Measurements from ENCODE around the gene FLYWCH2. TPM values are rescaled to one million over a fixed set of nuclear protein-coding genes. Genes with fewer than 3 reads are reported as not detected.

Gene FLYWCH2
- total and polyA plus RNA-seq, 12 donors: 18.1 to 65.7 (median 22.3) TPM

GRCh38 chr16:2904922-2905240 is 21.9 kb downstream of the FLYWCH2 start:
- DNase-seq: peak in 1 of 2 donors; percentile 45
- no peak for ATAC-seq
- H3K27ac ChIP-seq: peak overlapping the region; percentile 93 to 99 (median 97)
- H3K36me3 ChIP-seq: peaks cover 0 to 8% (median 0%) of the 10 kb centered on the region in 9 donors
- no peaks in the 10 kb centered on the region for H3K9me3 ChIP-seq
- peaks cover 3 to 22% (median 15%) of the 10 kb centered on the region in 9 donors for H3K4me1 ChIP-seq
- no peak for TF ChIP-seq CTCF (IDR thresholded peaks at IDR 0.05)
- WGBS, 2 donors: 0% methylated on average over 32 of the region's 32 CpGs
- H3K4me3 ChIP-seq: peak overlapping the region; percentile 81 to 98 (median 90)
- H3K27me3 ChIP-seq: no peaks in the 10 kb centered on the region
- intact Hi-C loops (cut with DNase I): loop anchor here in 5 of 10 donors (1.0 to 2.0 kb wide), 6 partner anchors 14 to 37 kb away; partner anchors contain the start of gene FLYWCH2 (in 4 of the 5)

- no peaks in the 10 kb centered on the region for H3K9me3 ChIP-seq
- DNase-seq (peak; percentile 99), ATAC-seq (peak; percentile 85 to 94 (median 90))
- no peak for TF ChIP-seq CTCF (IDR thresholded peaks at IDR 0.05)
- no peaks in the 10 kb centered on the region for H3K27me3 ChIP-seq
- H3K27ac ChIP-seq: peak overlapping the region; percentile 93 to 99 (median 97)
- peaks cover 0 to 3% (median 0%) of the 10 kb centered on the region in 9 donors for H3K36me3 ChIP-seq
- peak overlapping the region; percentile 81 to 98 (median 90) for H3K4me3 ChIP-seq
- WGBS, 2 donors: 1% methylated on average over 47 to 50 of the region's 51 CpGs
- intact Hi-C loops (cut with DNase I): loop anchor here in 4 of 10 donors (1.0 to 2.0 kb wide), 4 partner anchors 15 to 37 kb away; partner anchors contain the start of gene FLYWCH2 (in 3 of the 4)
- peaks cover 3 to 22% (median 15%) of the 10 kb centered on the region in 9 donors for H3K4me1 ChIP-seq
These were observed 22.4 kb downstream of the FLYWCH2 start for GRCh38 chr16:2905241-2905987.

- peaks cover 3 to 22% (median 17%) of the 10 kb centered on the region in 9 donors for H3K4me1 ChIP-seq
These were observed 23.0 kb downstream of the FLYWCH2 start for GRCh38 chr16:2905988-2906387.

More at GRCh38 chr16:2905988-2906387, 23.0 kb downstream of the FLYWCH2 start:
- Histone ChIP-seq H3K9me3 (no peaks in the 10 kb centered on the region), H3K4me3 (no peak overlapping the region), H3K27me3 (no peaks in the 10 kb centered on the region), H3K27ac (peak overlapping the region in 6 of 10 donors; percentile 9 to 72 (median 41)), H3K36me3 (no peaks in the 10 kb centered on the region)
- ATAC-seq (no peak), DNase-seq (no peak)
- 26 to 29% methylated on average over 12 of the region's 12 CpGs for WGBS, 2 donors
- TF ChIP-seq CTCF (IDR thresholded peaks at IDR 0.05): no peak
- intact Hi-C loops (cut with DNase I): loop anchor here in 4 of 10 donors (1.0 to 2.0 kb wide), 4 partner anchors 15 to 38 kb away; partner anchors contain the start of gene FLYWCH2 (in 3 of the 4)
